Adipocyte (in vitro differentiated cells): ENCODE measurements around the gene NEURL1.
"Not testable (repeated sequence)": the region's sequence is repeated elsewhere in the genome, so short reads cannot be mapped to it uniquely, and the experiment has no call there.

ENCODE experiments used
- DNase-seq: peaks from one replicate; pipeline ENCODE4 v3.0.0-alpha.2; 2015; ENCODE audit warnings: low read depth
- H3K27me3 ChIP-seq: replicated peaks from 2 replicates; pipeline ENCODE4 v1.7.0; 2013; ENCODE audit warnings: mild to moderate bottlenecking, low read length, moderate library complexity; ENCODE audit not compliant: control insufficient read depth, insufficient read depth
- H3K36me3 ChIP-seq: 2 replicates; pipeline ENCODE4 v1.7.0; 2013; ENCODE audit warnings: low read length, mild to moderate bottlenecking, moderate library complexity; ENCODE audit not compliant: control insufficient read depth, insufficient read depth, severe bottlenecking
- H3K4me1 ChIP-seq: 2 replicates; pipeline ENCODE4 v1.7.0; 2013; ENCODE audit warnings: mild to moderate bottlenecking, low read length, moderate library complexity; ENCODE audit not compliant: control insufficient read depth, insufficient read depth
- H3K4me3 ChIP-seq: 2 replicates; pipeline ENCODE4 v1.7.0; 2013; ENCODE audit warnings: mild to moderate bottlenecking, low read length, moderate library complexity
- H3K9ac ChIP-seq: 2 replicates; pipeline ENCODE4 v1.7.0; 2013; ENCODE audit warnings: mild to moderate bottlenecking, low read length, moderate library complexity
- H3K9me3 ChIP-seq: 2 replicates; pipeline ENCODE4 v1.7.0; 2013; ENCODE audit warnings: mild to moderate bottlenecking, low read length, moderate library complexity; ENCODE audit not compliant: control insufficient read depth

Gene NEURL1

GRCh38 chr10:103629581-103629980 lies 136.1 kb downstream of the NEURL1 start:
- H3K36me3 ChIP-seq, result peaks cover 88% of the 10 kb centered on the region

DNA sequence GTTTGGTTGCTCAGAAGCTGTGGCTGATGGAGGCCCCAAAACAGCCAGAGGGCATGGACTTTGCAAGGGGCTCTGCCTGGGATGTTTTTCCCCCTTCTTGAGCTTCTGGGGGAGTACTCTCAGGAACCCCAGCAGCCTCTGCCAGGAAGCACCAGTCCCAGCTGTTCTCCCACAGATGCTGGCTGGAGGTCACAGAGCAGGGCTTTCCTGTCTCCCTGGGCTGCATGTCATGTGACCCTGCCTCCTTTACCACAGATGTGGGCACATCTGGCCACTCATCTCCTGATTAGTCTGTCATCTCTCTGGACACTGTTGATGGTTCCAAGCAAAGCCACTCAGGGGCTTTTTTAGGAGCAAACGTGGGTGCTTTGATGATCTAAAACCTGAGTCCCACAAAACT lies 136.7 kb downstream of the NEURL1 start:
- Histone ChIP-seq H3K27me3 (no peaks in the 10 kb centered on the region), H3K9ac (peak overlapping the region; percentile 13), H3K9me3 (no peaks in the 10 kb centered on the region), H3K4me3 (no peak overlapping the region), H3K4me1 (peaks cover 7% of the 10 kb centered on the region), H3K36me3 (peaks cover 88% of the 10 kb centered on the region)
- DNase-seq, result no peak

More at GRCh38 chr10:103629581-103629980, 136.1 kb downstream of the NEURL1 start:
- no peak for DNase-seq
- no peaks in the 10 kb centered on the region for H3K27me3 ChIP-seq
- no peaks in the 10 kb centered on the region for H3K9me3 ChIP-seq
- no peak overlapping the region for H3K4me3 ChIP-seq
- no peak overlapping the region for H3K9ac ChIP-seq
- H3K4me1 ChIP-seq, result peaks cover 7% of the 10 kb centered on the region

GRCh38 chr10:103632247-103632642 lies 138.7 kb downstream of the NEURL1 start:
- Histone ChIP-seq H3K27me3 (no peaks in the 10 kb centered on the region), H3K4me3 (no peak overlapping the region), H3K36me3 (peaks cover 77% of the 10 kb centered on the region), H3K4me1 (peaks cover 18% of the 10 kb centered on the region), H3K9me3 (no peaks in the 10 kb centered on the region), H3K9ac (no peak overlapping the region)
- DNase-seq, result no peak

DNA sequence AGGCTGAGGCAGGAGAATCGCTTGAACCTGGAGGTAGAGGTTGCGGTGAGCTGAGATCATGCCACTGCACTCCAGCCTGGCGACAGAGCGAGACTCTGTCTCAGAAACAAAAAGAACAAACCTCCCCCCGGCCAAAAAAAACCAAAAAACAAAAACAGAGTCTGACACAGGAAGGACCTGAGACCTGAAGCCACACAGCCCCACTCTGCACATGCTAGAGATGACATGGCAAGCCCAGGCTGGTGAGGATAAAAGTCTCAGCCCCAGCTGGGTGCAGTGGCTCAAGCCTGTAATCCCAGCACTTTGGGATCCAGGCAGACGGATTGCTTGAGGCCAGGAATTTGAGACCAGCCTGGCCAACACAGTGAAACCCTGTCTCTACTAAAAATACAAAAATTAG lies 139.4 kb downstream of the NEURL1 start:
- H3K4me3 ChIP-seq, H3K27me3 ChIP-seq, DNase-seq, H3K9ac ChIP-seq, H3K9me3 ChIP-seq: not testable (repeated sequence)
- H3K4me1 ChIP-seq, result peaks cover 25% of the 10 kb centered on the region
- peaks cover 74% of the 10 kb centered on the region for H3K36me3 ChIP-seq

DNA sequence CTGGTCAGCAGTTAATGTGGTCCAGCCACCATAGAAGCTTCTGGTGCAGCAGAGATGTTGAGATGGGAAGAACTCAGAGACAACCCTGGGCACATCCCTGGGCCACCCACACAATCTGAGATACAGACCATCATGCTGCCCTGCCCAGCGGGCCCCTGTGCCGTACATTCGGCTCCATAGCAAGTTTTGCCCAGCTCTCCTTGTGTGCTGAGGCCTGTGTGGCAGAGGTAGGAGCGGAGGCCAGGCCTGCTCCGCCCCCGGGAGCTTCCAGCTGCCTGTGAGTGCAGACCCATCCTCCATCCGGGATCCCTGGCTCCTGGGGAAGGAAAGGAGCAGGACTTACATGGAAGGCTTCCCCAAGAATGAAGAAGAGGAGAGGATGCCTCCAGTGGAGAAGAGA lies 140.3 kb downstream of the NEURL1 start:
- no peak for DNase-seq
- H3K9ac ChIP-seq, result no peak overlapping the region
- H3K36me3 ChIP-seq, result peaks cover 71% of the 10 kb centered on the region
- peaks cover 34% of the 10 kb centered on the region for H3K4me1 ChIP-seq
- no peaks in the 10 kb centered on the region for H3K9me3 ChIP-seq
- no peak overlapping the region for H3K4me3 ChIP-seq
- H3K27me3 ChIP-seq, result no peaks in the 10 kb centered on the region

DNA sequence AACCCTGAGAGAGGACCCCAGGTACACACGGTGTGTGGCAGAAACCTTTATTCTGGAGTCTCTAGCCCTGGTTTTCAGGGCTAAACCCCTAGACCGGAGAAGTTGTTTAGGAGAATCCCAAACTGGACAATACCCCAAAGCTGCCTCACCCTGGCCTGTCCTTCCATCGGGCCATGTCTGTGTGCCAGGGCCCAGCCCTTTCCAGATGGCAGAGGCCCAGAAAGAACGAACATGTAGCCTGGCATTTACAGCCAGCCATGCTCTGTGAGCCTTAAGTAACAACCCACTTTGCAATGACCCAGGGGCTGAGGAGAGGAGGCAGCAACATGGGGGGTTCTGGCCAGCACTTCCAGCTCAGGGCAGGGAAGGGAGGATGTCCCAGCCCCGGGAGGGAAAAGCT lies 142.1 kb downstream of the NEURL1 start:
- Histone ChIP-seq H3K4me1 (peaks cover 43% of the 10 kb centered on the region), H3K4me3 (no peak overlapping the region), H3K36me3 (peaks cover 64% of the 10 kb centered on the region), H3K9ac (no peak overlapping the region), H3K27me3 (no peaks in the 10 kb centered on the region), H3K9me3 (no peaks in the 10 kb centered on the region)
- no peak for DNase-seq

GRCh38 chr10:103636492-103636891 lies 143.0 kb downstream of the NEURL1 start:
- peak overlapping the region; percentile 3 for H3K9ac ChIP-seq
- peaks cover 52% of the 10 kb centered on the region for H3K4me1 ChIP-seq
- H3K4me3 ChIP-seq, result no peak overlapping the region
- no peaks in the 10 kb centered on the region for H3K9me3 ChIP-seq
- no peaks in the 10 kb centered on the region for H3K27me3 ChIP-seq
- no peak for DNase-seq
- H3K36me3 ChIP-seq, result peaks cover 65% of the 10 kb centered on the region

DNA sequence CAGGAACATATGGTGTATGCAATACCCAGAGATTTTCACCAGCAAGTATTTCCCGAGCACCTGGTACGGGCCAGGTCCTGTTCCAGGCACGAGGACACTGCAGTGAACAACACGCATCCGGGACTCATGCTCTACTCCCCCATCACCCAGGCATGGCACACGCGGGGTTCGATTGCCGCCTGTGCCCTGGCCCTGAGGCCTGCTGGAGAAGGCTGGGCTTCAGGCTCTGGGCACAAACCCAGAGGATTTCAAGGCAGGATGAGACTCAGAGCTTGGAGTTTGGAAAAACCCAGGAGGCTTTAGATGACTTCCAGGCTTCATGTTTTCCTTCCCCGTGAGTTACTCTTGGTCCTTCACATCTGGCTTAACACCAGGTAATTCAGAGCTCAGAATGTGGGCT lies 143.5 kb downstream of the NEURL1 start:
- Histone ChIP-seq H3K4me3 (no peak overlapping the region), H3K27me3 (no peaks in the 10 kb centered on the region), H3K9me3 (no peaks in the 10 kb centered on the region), H3K4me1 (peaks cover 57% of the 10 kb centered on the region), H3K9ac (peak overlapping the region; percentile 57), H3K36me3 (peaks cover 65% of the 10 kb centered on the region)
- DNase-seq, result peak; percentile 44

DNA sequence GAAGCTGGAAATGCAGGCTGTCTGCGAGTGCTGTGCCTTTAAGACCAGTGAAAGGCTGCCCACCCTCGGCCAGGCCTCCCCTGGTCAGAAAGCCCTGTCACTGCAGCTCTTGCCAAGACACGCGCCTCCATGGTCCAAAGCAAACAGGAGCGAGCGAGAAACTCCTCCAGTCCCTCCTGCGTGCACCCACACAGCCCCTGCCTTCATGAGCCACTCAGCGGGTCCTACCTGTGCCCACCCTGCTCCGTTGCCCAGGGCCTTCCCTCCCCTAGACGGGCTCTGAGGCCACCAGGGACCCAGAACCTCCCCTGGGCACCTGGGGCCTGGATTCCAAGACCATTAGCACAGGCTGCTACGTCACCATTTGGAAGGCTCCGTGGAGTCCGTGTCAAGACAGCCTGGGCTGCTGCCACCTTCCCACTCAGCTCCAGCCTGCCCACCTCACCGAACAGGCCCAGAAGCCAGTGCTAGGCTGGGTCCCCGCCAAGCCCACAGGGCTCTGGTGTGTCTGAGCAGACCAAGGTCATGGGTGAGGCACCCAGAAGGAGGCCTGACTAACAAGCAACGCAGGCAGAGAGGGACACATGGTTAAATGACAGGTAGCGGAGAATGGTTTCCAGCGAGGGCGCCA lies 144.5 kb downstream of the NEURL1 start:
- Histone ChIP-seq H3K9ac (peak overlapping the region; percentile 57), H3K27me3 (no peaks in the 10 kb centered on the region)

GRCh38 chr10:103638948-103639347 lies 145.4 kb downstream of the NEURL1 start:
- Histone ChIP-seq H3K4me1 (peaks cover 67% of the 10 kb centered on the region), H3K36me3 (peaks cover 74% of the 10 kb centered on the region), H3K27me3 (no peaks in the 10 kb centered on the region), H3K4me3 (no peak overlapping the region), H3K9ac (no peak overlapping the region), H3K9me3 (no peaks in the 10 kb centered on the region)
- no peak for DNase-seq

More for the DNA sequence above, 144.5 kb downstream of the NEURL1 start:
- Histone ChIP-seq H3K9me3 (no peaks in the 10 kb centered on the region), H3K4me3 (peak overlapping the region; percentile 10), H3K4me1 (peaks cover 62% of the 10 kb centered on the region), H3K36me3 (peaks cover 70% of the 10 kb centered on the region)
- DNase-seq, result peak; percentile 64

DNA sequence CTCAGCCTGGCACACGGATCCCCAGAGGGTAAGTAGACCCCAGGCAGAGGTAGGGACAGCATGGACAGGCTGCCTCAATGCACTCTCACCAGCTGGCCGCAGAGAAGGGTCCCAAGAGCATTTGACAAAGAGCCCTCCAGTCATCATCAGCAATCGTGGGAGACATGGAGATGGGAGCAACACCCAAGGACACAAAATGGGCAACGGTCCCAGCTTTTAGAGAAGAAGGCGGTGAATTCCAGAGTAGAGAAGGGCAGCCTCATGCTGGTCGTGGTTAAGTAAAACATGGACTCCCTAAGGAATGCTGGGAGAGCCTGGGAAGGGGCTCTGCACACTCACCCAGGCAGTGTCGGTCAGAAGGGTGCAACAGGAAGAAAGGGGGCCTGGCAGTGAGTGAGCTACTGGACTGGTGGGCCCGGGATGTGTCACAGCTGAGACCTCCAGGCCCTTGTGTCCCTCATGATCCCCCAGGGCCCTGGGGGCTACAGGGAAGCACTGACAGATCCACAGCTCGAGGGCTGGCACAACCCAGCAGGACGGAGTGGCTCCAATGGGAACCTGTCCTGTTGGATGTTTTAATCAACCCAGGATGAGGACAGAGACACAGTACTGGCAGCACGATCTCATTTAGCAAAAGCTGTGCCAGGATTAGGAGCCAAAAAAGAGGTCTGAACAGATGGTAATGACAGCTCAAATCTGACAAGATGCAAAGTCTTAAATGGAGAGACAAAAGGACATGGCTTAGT lies 147.1 kb downstream of the NEURL1 start:
- H3K9ac ChIP-seq, result no peak overlapping the region
- no peaks in the 10 kb centered on the region for H3K27me3 ChIP-seq
- H3K4me3 ChIP-seq, result no peak overlapping the region
- no peaks in the 10 kb centered on the region for H3K9me3 ChIP-seq
- H3K36me3 ChIP-seq, result peaks cover 63% of the 10 kb centered on the region
- DNase-seq, result no peak
- peaks cover 76% of the 10 kb centered on the region for H3K4me1 ChIP-seq
